Left lung (tissue), 8 donors: Measurements from ENCODE around the gene LIMK2. TPM values are rescaled to one million over a fixed set of nuclear protein-coding genes. Genes with fewer than 3 reads are reported as not detected.

Experiments
- polyA plus RNA-seq, 6 donors: library from polyadenylated mRNA; unstranded; fragments of 120-200 nt; gene quantifications; one replicate each; pipeline ENCODE4 v1.2.1, GENCODE V29; 2013; ENCODE audit not compliant: insufficient read length in 6 of 6
- total RNA-seq, 2 donors: library from RNA; stranded (reverse); fragmentation: NEBNext Ultra II Directional; extraction: Animal tissue kit (Norgen Biotek cat#: 25700); gene quantifications; one replicate each; pipeline ENCODE4 v1.2.1, GENCODE V29; 2021
- donor health status: DM: no; HTN: yes; CAD: no.
- donor health status: DM: no; HTN: no; CAD: no.

The LIMK2 gene
- total and polyA plus RNA-seq, 8 donors, result 47.4 to 87.6 (median 53.6) TPM

Other genes starting within 250 kb of the LIMK2 start
- gene MORC2, start 243.5 kb upstream of the LIMK2 start, total RNA-seq, result 10 to 100 TPM; 24.7 to 29.8 TPM
- gene MORC2, start 243.5 kb upstream of the LIMK2 start, polyA plus RNA-seq, result 10 to 100 TPM; 31.6 to 37.2 (median 34.9) TPM
- gene TUG1, start 243.0 kb upstream of the LIMK2 start, total RNA-seq, result 10 to 100 TPM; 56.4 to 78.0 TPM
- gene TUG1, start 243.0 kb upstream of the LIMK2 start, polyA plus RNA-seq, result 100 to 1,000 TPM; 223 to 251 (median 234) TPM
- 10 to 100 TPM; 86.4 to 99.7 TPM for gene SMTN, start 131.0 kb upstream of the LIMK2 start, total RNA-seq
- gene SMTN, start 131.0 kb upstream of the LIMK2 start, polyA plus RNA-seq, result 10 to 100 TPM; 71.0 to 98.7 (median 82.1) TPM
- gene SELENOM, start 104.7 kb upstream of the LIMK2 start, total RNA-seq, result 100 to 1,000 TPM in 1 of 2 donors, 10 to 100 TPM in 1; 80.0 to 115 TPM
- gene SELENOM, start 104.7 kb upstream of the LIMK2 start, polyA plus RNA-seq, result 10 to 100 TPM in 3 of 6 donors, 1 to 10 TPM in 3; 7.8 to 19.8 (median 11.0) TPM
- 1 to 10 TPM; 3.8 to 4.0 TPM for gene INPP5J, start 89.3 kb upstream of the LIMK2 start, total RNA-seq
- 1 to 10 TPM; 2.1 to 4.1 (median 2.7) TPM for gene INPP5J, start 89.3 kb upstream of the LIMK2 start, polyA plus RNA-seq
- gene PLA2G3, start 71.8 kb upstream of the LIMK2 start, total RNA-seq, result 1 to 10 TPM; 4.3 to 9.9 TPM
- gene PLA2G3, start 71.8 kb upstream of the LIMK2 start, polyA plus RNA-seq, result under 1 TPM in 5 of 6 donors, not detected in 1; 0.06 to 0.23 (median 0.14) TPM
- gene RNF185, start 52.1 kb upstream of the LIMK2 start, total RNA-seq, result 10 to 100 TPM; 28.2 to 34.3 TPM
- 10 to 100 TPM; 35.9 to 38.8 (median 38.3) TPM for gene RNF185, start 52.1 kb upstream of the LIMK2 start, polyA plus RNA-seq
- 10 to 100 TPM; 12.8 to 41.5 TPM for gene PIK3IP1, start 80.2 kb downstream of the LIMK2 start, total RNA-seq
- gene PIK3IP1, start 80.2 kb downstream of the LIMK2 start, polyA plus RNA-seq, result 10 to 100 TPM; 11.1 to 15.1 (median 11.9) TPM
- gene PATZ1, start 134.0 kb downstream of the LIMK2 start, total RNA-seq, result 10 to 100 TPM; 19.9 to 23.4 TPM
- 10 to 100 TPM; 63.2 to 72.4 (median 69.4) TPM for gene PATZ1, start 134.0 kb downstream of the LIMK2 start, polyA plus RNA-seq
- gene DRG1, start 187.3 kb downstream of the LIMK2 start, total RNA-seq, result 10 to 100 TPM; 36.3 to 52.3 TPM
- 10 to 100 TPM; 68.7 to 79.8 (median 70.4) TPM for gene DRG1, start 187.3 kb downstream of the LIMK2 start, polyA plus RNA-seq